ENCODE results near the gene MRPL34. TPM values are rescaled to one million over a fixed set of nuclear protein-coding genes. Genes with fewer than 3 reads are reported as not detected.
A peak's percentile ranks its signal among the peaks of the same experiment; 100 is the strongest.
"Not testable (repeated sequence)": the region's sequence is repeated elsewhere in the genome, so short reads cannot be mapped to it uniquely, and the experiment has no call there.

MRPL34 gene
- total RNA-seq, 1 donor from 2014 or later, result 242 TPM

GRCh38 chr19:17282488-17283125 is 23.1 kb upstream of the MRPL34 start:
- ATAC-seq (peak; percentile 97), DNase-seq (peak; percentile 91)
- intact Hi-C loops (cut with micrococcal nuclease), result no loop called here

GRCh38 chr19:17283504-17283996 is 22.1 kb upstream of the MRPL34 start:
- DNase-seq (no peak), ATAC-seq (no peak)
- intact Hi-C loops (cut with micrococcal nuclease), result no loop called here

DNA sequence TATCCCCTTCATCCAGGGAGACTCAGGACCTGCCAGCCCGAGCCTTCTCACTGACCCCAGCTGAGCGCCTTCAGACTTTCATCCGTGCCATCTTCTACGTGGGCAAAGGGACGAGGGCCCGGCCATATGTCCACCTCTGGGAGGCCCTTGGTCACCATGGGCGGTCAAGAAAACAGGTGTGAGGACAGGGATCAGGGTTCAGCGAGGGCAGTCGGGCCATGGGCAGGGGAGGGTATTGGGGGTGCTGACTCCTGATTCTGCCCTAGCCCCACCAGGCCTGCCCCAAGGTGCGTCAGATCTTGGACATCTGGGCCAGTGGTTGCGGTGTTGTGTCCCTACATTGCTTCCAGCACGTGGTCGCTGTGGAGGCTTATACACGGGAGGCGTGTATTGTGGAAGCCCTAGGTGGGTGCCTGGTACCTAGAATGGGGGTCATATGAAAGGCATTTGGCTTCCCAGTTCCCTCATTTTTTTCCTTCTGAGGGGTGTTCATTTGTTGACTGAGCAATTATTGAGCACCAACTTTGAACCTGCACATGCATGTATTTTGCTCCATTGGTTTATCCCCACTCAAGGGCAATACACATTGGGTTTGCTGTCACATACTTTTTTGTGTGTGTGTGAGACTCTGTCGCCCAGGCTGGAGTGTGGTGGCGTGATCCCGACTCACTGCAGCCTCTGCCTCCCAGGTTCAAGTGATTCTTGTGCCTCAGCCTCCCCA is 20.1 kb upstream of the MRPL34 start:
- ATAC-seq, result no peak
- no peak for DNase-seq
- intact Hi-C loops (cut with micrococcal nuclease), result loop anchor here (5.0 kb wide), 1 partner anchor 218 kb away; no protein-coding TSS in a partner anchor

GRCh38 chr19:17286263-17286662 is 19.4 kb upstream of the MRPL34 start:
- intact Hi-C loops (cut with micrococcal nuclease), result loop anchor here (5.0 kb wide), 1 partner anchor 219 kb away; no protein-coding TSS in a partner anchor

GRCh38 chr19:17286752-17287151 is 18.9 kb upstream of the MRPL34 start:
- intact Hi-C loops (cut with micrococcal nuclease), result loop anchor here (5.0 kb wide), 1 partner anchor 219 kb away; no protein-coding TSS in a partner anchor
- DNase-seq (no peak), ATAC-seq (no peak)

More at GRCh38 chr19:17286263-17286662, 19.4 kb upstream of the MRPL34 start:
- ATAC-seq (no peak), DNase-seq (no peak)

DNA sequence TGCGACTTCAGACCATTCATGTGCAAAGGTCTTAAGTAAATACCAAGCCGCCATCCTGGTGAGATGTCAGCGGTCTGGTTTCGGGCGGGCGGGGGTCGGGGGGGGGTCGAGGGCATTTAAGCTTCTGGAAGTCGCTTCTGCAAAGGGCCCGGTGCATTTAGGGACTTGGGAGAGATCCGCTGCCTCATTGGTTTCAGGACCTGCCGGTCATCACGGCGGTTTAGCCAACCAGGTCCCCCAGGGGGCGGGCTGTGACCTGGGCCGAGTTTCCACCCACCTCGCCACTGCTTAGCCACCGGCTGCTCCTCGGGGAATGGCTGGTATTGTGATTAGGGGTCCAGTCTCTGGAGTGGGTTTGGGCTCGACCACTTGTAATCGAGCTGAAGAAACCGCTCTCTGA is 16.2 kb upstream of the MRPL34 start:
- intact Hi-C loops (cut with micrococcal nuclease), result loop anchor here (5.0 kb wide), 1 partner anchor 222 kb away; no protein-coding TSS in a partner anchor
- peak; percentile 84 for DNase-seq
- ATAC-seq, result peak; percentile 49

DNA sequence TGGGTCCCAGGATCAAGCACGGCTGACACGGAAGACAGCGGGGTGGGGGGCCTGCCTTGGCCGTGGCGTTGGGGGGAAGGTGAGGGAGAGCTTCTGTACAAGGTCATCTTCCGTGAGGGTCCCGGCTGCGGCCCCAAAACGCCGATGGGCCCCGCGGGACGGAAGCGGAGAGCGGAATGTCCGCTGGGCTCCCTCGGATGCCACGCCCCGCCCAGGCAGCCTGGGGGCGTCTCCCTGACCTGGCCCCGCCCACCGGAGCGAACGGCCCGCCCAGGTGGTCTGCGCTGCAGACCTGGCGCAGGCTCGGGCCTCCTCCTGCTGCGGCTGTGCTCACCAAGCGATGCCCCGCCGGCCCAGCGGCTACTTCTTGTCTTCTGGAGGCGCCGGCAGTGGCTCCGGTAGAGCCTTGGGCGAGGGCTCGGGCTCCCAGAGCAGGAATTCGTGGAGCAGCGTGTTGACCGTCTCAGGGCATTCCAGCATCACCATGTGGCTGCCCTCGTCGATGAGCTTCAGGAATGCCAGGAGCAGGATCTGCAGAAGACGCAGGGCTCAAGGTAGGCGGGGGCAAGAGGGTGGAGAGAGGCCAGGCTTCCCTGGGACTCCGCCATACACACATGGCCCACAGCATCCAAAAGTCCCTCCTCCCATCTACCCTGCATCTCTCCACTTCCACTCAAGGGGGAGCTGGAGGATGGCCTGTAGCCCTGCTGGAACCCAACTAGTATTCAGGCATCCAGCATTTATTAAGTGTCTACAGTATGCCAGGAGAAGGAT is 13.2 kb upstream of the MRPL34 start:
- DNase-seq, result peak; percentile 84
- intact Hi-C loops (cut with micrococcal nuclease), result no loop called here
- ATAC-seq, result peak; percentile 93

GRCh38 chr19:17293605-17294004 is 12.1 kb upstream of the MRPL34 start:
- intact Hi-C loops (cut with micrococcal nuclease), result no loop called here
- no peak for DNase-seq
- no peak for ATAC-seq

DNA sequence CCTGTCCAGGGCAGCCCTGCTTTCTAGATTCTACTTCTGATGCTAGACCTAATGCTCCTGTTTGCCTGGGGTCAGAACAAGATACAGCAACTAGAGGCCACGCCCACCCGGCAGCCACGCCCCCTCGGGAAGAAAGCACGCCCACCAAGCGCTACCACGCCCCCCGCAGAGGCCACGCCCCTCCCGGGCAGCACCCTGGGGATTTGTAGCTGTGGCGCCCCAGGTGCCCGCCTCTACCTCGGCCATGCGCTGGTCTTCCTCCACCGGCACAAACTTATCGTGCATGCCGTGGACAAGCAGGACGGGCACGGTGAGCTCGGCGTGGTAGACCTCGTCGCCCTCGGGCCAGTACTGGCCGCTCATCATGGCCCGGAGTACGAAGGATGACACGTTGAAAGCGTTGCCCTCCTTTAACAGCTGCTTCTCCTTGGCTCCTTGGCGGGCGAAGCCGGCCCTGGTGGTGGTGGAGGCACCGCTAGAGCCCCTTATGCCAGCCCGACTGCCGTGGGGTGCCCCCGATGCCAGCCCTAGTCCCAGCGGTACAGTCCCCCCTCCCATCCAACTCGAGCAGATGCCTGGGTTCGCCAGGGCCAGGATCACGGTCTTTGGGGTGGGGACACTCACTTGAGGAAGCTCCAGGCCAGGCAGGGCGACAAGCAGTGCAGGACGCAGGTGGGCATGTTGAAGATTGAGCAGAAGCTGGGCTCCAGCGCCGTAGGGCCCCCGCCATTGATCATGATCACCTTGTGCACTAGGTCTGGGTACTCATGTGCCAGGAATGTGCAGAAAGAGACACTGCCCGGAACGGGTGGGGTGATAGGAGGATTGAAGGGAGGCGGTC is 11.4 kb upstream of the MRPL34 start:
- ATAC-seq (no peak), DNase-seq (peak; percentile 60)
- intact Hi-C loops (cut with micrococcal nuclease), result no loop called here

DNA sequence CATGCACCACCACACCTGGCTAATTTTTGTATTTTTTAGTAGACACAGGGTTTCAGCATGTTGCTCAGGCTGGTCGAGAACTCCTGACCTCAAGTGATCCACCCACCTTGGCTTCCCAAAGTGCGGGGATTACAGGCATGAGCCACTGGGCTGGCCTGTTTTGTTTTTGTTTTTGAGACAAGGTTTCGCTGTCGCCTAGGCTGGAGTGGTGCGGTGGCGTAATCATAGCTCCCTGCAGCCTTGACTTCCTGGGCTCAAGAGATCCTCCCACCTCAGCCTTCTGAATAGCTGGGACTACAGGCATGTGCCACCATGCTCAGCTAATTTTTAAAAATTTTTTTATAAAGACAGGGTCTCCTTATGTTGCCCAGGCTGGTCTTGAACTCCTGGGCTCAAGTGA is 10.1 kb upstream of the MRPL34 start:
- ATAC-seq; intact Hi-C loops (cut with micrococcal nuclease); DNase-seq: not testable (repeated sequence)

GRCh38 chr19:17296273-17296672 is 9.4 kb upstream of the MRPL34 start:
- intact Hi-C loops (cut with micrococcal nuclease), result no loop called here
- DNase-seq (no peak), ATAC-seq (no peak)

GRCh38 chr19:17296976-17297375 is 8.7 kb upstream of the MRPL34 start:
- intact Hi-C loops (cut with micrococcal nuclease), result no loop called here
- ATAC-seq, result no peak

GRCh38 chr19:17300992-17301619 is 4.6 kb upstream of the MRPL34 start:
- ATAC-seq, result no peak
- DNase-seq, result peak; percentile 37
- intact Hi-C loops (cut with micrococcal nuclease), result no loop called here

More at GRCh38 chr19:17296976-17297375, 8.7 kb upstream of the MRPL34 start:
- DNase-seq, result no peak

DNA sequence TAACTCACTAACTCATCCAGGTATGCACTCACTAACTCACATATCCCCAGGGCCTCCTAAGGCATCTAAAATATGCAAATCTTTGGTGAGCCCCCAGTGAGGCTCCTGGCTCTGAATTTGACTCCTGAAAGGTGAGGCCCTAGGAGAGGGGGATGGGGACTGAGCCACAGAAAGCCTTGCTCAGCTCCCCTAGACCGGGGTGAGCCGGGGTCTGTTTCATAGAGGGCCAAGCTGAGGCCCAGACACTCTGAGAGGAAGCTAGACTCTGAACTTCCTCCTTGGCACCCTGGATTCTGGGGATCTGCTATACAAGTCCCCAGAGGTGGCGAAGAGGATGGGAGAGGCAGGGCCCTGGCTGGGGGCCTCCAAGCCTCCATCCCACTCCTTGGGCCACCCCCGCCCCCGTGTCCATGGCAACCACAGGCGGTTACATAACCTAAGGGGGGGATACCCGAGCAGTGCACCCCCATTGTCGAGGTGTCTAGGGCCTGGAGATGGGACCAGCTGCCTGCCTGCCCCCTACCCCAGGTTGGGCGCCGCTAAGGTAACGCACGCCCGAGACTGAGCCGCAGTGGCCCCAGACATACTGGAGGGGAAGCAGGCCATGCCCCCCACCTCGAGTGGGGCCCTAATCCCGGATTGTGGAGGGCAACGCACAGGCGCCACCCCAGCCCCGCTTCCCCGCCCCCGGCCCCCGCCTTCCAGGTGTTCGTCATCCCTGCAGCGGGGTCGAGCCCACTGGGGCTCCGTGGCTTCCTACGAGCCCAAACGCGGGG is 3.1 kb upstream of the MRPL34 start:
- intact Hi-C loops (cut with micrococcal nuclease), result no loop called here
- peak; percentile 50 for DNase-seq
- ATAC-seq, result no peak

- intact Hi-C loops (cut with micrococcal nuclease), result no loop called here
- DNase-seq (peak; percentile 97), ATAC-seq (peak; percentile 78)
Measured at GRCh38 chr19:17303167-17303939, 2.3 kb upstream of the MRPL34 start, which contains the start of gene ABHD8. ABHD8 (minus strand) TSS chr19:17303425; CDS start chr19:17301616, 1,809 bp downstream.

- peak; percentile 21 for DNase-seq
- ATAC-seq, result no peak
- intact Hi-C loops (cut with micrococcal nuclease), result no loop called here
Measured at GRCh38 chr19:17303940-17304267, 1.8 kb upstream of the MRPL34 start.

All from left ventricle myocardium superior (tissue), 1 donor.